Medulla oblongata (tissue), 1 donor: Measurements from ENCODE around the gene TBC1D3.
"Not testable (repeated sequence)": the region's sequence is repeated elsewhere in the genome, so short reads cannot be mapped to it uniquely, and the experiment has no call there.

ENCODE experiments used
- DNase-seq: peaks from one replicate; pipeline ENCODE4 v3.0.0-alpha.2; 2015; ENCODE audit errors: extremely low spot score

Gene TBC1D3

DNA sequence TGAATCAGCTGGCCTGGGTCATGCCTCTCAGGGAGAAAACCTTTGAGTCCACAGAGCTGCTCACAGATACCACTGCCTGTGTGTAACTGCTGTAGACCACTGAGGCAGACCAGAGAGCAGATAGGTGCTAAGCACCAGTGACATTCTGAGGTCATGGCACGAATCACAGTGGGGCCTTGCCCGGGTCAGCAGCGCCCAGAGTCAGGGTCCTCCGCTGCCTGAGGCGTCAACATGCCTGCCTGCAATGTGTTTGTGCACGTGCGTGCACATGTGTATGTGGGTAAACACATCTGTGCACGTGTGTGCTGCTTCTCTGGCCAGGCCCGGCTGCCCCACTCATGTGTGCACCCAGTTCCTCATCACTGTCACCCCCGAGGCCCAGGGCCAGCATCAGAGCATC lies at the start of gene TBC1D3:
TSS of gene TBC1D3 (minus strand) at position 101 of the 400 bp plus-strand sequence. CDS start 1,526 bp downstream, outside the sequence.
- not testable (repeated sequence) for DNase-seq

DNA sequence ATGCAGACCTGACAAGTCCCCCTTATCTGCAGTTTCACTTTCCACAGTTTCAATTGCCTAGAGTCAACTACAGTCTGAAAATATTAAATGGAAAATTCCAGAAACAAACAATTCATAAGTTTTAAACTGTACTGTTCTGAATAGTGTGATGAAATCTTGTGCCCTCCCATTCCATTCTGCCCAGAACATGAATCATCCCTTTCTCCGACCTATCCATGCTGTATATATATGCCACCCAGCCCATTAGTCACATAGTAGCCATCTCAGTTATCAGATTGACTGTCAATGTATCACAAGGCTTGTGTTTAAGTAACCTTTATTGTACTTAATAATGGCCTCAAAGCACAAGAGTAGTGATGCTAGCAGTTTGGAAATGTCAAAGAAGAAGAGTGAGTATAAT lies 40.4 kb upstream of the TBC1D3 start:
- DNase-seq = not testable (repeated sequence)

DNA sequence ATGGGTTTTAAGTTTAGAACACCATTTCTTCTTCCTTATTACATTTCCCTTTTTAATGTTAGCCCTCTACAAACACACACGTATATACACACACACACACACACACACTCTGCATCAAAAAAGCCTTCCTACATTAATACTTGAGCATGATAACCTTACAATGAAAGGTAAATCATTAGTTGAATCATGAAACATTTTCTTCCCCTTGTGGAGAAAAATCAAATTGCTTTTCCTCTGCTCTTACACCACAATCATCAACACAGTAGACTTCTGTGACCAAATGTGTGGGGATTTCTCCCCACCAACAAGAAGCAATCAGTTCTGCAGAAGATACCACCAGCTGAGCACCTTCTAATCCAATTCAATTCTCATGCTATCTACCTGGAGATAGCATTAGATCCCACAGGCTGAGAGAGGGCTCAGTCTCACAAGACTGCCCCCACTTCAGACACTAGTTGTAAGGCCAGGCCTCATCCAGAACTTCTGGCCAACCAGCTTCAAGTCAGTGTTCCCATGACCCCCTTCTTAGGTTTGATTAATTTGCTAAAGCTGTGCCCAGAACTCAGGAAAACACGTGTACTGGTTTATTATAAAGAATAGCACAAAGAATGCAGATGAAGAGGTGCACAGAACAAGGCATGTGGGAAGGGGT lies 33.6 kb upstream of the TBC1D3 start:
- not testable (repeated sequence) for DNase-seq

DNA sequence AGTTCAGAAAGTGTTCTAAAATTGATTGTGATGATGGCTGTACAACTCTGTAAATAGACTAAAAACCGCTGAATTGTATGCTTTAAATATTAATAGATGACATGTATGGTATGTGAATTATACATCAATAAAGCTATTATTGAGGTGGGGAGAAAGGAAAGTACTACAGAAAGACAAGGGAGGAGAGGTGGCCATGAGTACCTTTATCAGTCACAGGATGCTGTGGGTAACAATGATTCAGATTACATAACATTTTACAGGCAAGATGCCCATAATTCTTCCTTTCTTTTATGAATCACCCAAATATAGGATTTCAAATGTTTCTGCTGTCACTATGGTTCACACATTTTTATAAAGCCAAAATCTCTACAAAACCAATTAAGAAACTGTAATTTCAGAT lies 28.5 kb upstream of the TBC1D3 start:
- DNase-seq = not testable (repeated sequence)

DNA sequence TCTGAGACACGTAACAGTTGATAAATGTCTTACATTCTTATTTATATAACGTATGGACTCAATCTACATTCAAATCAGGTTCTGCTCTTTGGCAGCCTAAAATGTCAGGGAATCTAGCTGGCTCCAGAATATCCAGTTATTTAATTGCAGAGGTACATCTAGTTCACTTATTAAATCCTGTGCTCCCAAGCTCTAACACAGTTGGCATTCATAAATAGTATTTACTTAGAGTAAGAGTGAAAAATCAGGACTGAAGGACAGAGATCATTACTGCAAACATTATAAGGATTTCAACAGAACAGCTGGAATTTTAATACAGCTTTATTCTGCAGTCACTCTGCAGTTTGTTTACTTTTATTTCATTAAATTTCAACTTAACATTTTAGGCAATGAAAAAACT lies 7.9 kb upstream of the TBC1D3 start:
- not testable (repeated sequence) for DNase-seq

DNA sequence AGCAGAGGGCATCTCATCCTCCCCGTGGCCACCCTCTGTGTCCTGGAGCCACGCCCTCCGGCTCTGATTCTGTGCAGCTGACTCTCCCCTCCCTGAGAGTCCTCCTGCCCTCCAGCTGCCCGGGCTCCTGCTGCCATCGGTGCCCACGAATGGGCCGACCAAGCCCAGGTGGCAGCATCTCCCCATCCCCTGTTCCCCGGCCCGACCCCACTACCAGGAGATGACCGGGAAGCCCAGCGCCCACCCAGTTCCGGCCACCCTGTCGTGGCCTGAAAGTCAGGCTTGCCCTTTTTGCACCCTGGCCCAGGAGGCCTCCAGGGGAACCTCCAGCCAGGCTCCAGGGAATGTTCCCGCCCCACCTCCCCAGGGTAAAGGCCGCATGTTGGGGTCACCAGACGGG lies 57.5 kb downstream of the TBC1D3 start:
- DNase-seq = not testable (repeated sequence)
